Measurements from ENCODE around the gene CER1.

Gene CER1

GRCh38 chr9:14722391-14723035 is at the start of gene CER1:
CER1 (minus strand) TSS chr9:14722733; CDS start chr9:14722672, 61 bp downstream.
- no peak for DNase-seq (ENCODE audit: low spot score)

GRCh38 chr9:14770592-14770991 is 48.1 kb upstream of the CER1 start:
- DNase-seq (ENCODE audit: low spot score): no peak

- DNase-seq (ENCODE audit: low spot score): no peak
Observed at GRCh38 chr9:14769230-14769571, 46.7 kb upstream of the CER1 start.

- DNase-seq (ENCODE audit: low spot score): peak; percentile 47
Observed at GRCh38 chr9:14768405-14769229, 46.1 kb upstream of the CER1 start.

GRCh38 chr9:14766299-14766698 is 43.8 kb upstream of the CER1 start:
- no peak for DNase-seq (ENCODE audit: low spot score)

- no peak for DNase-seq (ENCODE audit: low spot score)
Observed at GRCh38 chr9:14761584-14761983, 39.1 kb upstream of the CER1 start.

GRCh38 chr9:14760060-14760459 is 37.5 kb upstream of the CER1 start:
- DNase-seq (ENCODE audit: low spot score): no peak

- no peak for DNase-seq (ENCODE audit: low spot score)
Observed at GRCh38 chr9:14756291-14756690, 33.8 kb upstream of the CER1 start.

GRCh38 chr9:14752871-14753270 is 30.3 kb upstream of the CER1 start:
- no peak for DNase-seq (ENCODE audit: low spot score)

- DNase-seq (ENCODE audit: low spot score): no peak
Observed at GRCh38 chr9:14752271-14752670, 29.7 kb upstream of the CER1 start.

GRCh38 chr9:14750821-14751220 is 28.3 kb upstream of the CER1 start:
- DNase-seq (ENCODE audit: low spot score): no peak

- DNase-seq (ENCODE audit: low spot score): no peak
Observed at GRCh38 chr9:14749741-14750211, 27.2 kb upstream of the CER1 start.

- no peak for DNase-seq (ENCODE audit: low spot score)
Observed at GRCh38 chr9:14748373-14748772, 25.8 kb upstream of the CER1 start.

- DNase-seq (ENCODE audit: low spot score): no peak
Observed at GRCh38 chr9:14747111-14747510, 24.6 kb upstream of the CER1 start.

GRCh38 chr9:14746626-14747025 is 24.1 kb upstream of the CER1 start:
- no peak for DNase-seq (ENCODE audit: low spot score)

GRCh38 chr9:14744768-14745167 is 22.2 kb upstream of the CER1 start:
- no peak for DNase-seq (ENCODE audit: low spot score)

GRCh38 chr9:14741369-14741768 is 18.8 kb upstream of the CER1 start:
- no peak for DNase-seq (ENCODE audit: low spot score)

GRCh38 chr9:14733133-14733532 is 10.6 kb upstream of the CER1 start:
- DNase-seq (ENCODE audit: low spot score): no peak

- no peak for DNase-seq (ENCODE audit: low spot score)
Observed at GRCh38 chr9:14731294-14731981, 8.9 kb upstream of the CER1 start.

GRCh38 chr9:14730461-14730898 is 7.9 kb upstream of the CER1 start:
- no peak for DNase-seq (ENCODE audit: low spot score)

- no peak for DNase-seq (ENCODE audit: low spot score)
Observed at GRCh38 chr9:14723301-14723700, 768 bp upstream of the CER1 start.

GRCh38 chr9:14719231-14719923 is 3.2 kb downstream of the CER1 start:
- no peak for DNase-seq (ENCODE audit: low spot score)

Data from AG08396 (cell line).